Hematopoietic multipotent progenitor cell treated with erythropoietin and hydrocortisone succinate and interleukin-3 and kit ligand, for 15 days (in vitro differentiated cells): ENCODE measurements around the gene PKIB.
A peak's percentile ranks its signal among the peaks of the same experiment; 100 is the strongest.
"Not testable (repeated sequence)": the region's sequence is repeated elsewhere in the genome, so short reads cannot be mapped to it uniquely, and the experiment has no call there.

Source experiments
- DNase-seq: peaks from one replicate; pipeline ENCODE4 v3.0.0-alpha.2; 2015; ENCODE audit warnings: low spot score

PKIB gene

DNA sequence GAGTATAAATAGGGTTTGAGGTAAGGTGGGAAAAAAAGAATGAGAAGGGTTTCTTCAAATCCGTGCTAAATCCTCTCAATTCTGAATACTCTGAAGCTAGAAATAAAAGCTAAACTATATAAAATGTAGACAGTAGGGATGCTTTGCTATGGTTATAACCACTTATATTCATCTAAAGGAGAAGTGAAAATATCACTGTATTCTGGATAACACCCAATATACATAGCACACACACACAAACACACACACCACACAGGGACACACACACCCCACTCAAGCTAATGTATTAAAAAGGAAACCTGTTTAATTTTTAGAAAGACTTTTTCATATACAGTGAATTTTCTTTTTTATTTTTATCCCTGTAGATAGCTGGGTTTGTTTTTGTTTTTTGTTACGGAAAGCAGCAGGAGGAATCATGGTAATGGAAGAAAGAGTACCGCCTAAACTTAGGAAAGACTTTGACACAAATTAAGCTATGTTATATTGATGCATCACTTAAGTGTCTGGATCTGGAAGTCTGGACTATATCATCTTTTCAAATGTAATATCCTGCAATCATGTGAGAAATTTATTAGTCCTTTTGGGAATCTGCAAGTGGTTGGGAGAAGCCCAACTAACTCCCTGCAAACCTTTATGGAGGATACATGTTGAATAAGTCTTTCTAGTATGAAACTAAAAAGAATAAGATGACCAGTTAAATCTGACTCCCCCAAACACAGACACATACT lies 100.9 kb downstream of the PKIB start:
- DNase-seq = no peak

DNA sequence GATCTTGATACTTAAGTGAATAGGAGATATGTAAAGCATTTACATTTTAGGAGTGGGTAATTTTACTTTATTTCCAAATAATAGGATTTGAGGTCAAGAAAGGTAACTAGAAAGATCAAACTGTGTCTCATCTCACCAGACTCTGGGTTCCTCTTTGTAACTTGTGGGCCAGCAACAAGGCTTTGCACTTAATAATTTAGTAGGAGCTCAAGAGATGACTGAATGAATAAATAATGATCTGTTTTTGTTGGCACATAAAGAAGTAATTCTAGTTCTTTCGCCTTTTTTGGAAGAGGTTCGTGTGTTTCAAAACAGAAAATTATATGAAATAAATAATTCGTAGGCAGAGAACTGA lies 101.9 kb downstream of the PKIB start:
- DNase-seq = no peak

DNA sequence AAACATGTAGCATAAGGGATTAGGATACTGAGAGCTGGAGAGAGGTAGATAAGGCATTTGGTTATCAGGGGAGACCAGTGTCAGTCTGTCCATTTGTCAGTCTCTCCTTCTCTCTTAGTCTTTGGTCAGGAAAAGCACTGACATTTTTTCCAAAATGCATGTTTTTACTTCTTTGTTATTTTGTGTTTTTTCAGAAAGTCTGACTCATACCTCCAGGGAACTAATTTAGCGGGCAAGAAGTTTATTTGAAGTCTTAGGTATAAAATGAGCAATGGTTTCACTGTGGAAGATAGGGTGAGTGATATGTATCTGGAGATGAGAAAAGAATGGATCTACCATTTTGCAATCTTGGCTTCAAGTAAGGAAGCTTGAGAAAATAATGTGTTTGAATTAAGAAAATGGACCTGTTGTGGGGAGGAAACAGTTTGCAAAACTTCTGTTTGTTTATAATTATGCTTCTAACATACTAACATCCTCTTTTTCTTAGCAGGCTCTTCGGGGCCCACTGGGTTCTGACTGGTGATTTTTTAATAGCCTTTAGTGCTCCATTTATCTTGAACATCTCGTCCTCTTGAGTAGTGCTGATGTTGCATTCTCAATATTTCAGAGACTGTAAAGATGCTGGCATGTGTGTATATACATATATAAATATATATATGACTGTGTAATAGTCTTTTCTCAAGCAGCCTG lies 102.4 kb downstream of the PKIB start:
- DNase-seq = peak; percentile 34

DNA sequence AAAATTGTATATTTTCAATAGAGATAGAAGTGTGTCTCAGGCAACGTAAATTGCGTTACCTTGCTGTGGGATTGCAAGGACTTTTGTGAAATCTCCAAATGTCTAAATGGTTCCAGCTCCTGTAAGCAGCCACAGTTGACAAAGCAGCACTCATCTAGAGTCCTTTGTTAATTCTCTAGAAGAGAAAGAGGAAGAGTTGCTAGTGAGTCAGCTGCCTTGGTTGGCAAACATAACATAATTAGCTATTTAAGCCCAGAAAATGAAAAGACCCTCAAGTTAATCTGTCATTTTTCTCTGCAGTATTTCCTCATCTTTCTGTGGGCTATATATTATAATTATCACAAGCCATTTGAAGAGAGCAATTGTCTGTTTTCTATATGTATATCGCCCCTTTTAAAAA lies 102.9 kb downstream of the PKIB start:
- no peak for DNase-seq

DNA sequence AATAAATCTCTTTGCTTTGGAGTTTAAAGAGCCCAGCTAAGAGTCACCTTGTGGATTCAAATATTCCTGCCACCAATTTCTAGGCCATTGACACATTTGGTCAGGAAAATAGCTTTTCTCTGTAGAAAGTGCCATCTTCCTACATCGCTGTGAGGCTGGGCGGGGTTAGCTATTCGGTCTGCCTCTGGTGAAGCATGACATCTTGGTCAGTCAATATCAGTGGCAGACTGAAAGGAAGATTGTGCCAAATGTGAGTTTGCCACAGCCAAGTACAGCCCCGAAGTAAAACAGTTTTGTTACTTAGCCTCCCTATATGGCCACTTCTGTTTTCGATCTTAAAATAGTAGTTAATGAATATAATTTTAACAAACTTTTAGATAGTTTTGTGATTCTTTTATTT lies 103.9 kb downstream of the PKIB start:
- DNase-seq = peak; percentile 42

DNA sequence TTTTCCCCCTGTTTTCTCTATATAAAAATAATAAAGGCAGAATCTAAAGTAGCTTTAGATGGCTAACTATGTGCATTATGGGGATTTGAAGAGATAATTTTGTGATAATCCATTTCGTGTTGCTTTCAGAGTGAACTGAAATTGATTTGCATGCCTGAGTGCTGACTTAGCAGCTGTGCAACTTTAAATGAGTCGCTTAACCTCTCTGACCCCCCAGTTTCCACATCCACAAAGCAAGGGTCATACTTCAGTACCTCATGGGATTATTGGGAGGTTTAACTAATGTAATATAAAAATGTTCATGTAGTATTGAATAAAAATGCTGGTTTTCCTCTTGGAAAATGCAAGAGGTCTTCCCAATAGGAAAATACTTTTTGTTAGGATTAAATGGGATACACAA lies 105.5 kb downstream of the PKIB start:
- DNase-seq = no peak

DNA sequence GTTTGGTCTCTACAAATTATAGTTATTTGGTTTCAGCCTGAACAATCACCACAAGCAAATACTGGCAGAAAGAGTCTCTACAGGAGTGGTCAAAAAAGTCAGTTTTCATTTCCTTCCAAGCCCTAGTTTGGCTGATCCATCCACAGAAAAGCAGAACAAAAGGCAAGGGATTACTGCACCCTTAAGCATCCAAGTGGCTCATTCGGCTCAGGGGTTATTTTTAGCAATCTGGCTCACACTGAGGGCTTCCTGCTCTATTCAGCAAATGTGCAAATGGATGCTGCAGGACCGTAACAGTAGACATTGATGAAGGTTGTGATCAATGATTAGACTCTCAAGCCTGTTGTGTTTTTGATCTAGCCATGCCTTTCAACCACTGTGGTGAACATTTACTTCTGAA lies 107.1 kb downstream of the PKIB start:
- DNase-seq = no peak

DNA sequence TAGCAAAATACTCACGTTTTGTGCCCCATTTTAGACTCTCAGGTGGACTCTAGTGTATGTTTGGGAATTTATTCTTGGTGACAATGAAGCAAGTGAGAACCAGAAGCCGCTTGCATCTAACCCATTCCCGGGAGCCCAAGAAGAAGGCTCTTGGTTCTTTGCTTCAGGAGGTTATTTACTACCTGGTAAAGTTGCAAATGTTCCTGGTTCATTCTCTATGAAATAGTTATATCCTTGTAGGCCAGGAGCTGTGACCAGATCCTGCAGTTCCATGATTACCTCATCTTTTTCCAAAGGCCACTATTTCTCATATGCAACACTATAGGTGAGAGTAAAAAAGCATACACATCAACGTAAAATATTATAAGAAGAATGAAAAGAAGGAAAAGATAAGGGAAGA lies 108.4 kb downstream of the PKIB start:
- DNase-seq = no peak

DNA sequence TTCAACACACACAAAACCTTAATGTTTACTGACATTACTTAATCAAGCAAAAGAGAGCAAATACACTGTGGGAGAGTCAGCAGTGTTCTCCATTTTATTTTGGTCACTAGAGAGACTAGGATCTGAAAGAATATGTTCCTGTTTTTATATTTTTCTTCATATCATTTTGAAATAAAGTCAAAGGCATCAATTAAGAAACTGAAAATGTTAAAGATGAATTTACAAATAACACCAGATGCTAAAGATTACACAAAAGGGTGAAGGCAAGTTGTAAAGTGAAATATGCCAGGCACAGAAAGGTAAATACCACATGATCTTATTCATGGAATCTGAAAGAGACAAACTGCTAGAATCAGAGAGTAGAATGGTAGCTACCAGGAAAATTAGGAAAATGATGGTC lies 109.0 kb downstream of the PKIB start:
- no peak for DNase-seq

DNA sequence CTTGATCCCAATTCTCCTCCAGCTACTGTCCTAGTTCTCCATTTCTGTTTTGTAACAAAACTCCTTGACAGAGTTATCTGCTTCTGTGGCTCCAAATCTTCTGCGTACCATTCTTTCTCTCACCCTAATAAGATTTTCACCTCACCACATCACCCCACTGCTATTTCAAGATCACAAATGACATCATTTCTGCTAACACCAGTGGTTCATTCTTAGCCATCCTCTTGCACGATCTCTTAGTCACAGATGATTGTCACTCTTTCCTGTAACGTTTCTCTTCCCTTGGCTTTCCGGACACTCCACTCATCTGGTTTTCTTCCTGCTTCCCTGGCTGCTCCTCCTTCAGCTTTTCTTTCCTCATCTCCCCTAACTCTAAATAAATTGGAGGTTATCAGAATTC lies 112.5 kb downstream of the PKIB start:
- no peak for DNase-seq

DNA sequence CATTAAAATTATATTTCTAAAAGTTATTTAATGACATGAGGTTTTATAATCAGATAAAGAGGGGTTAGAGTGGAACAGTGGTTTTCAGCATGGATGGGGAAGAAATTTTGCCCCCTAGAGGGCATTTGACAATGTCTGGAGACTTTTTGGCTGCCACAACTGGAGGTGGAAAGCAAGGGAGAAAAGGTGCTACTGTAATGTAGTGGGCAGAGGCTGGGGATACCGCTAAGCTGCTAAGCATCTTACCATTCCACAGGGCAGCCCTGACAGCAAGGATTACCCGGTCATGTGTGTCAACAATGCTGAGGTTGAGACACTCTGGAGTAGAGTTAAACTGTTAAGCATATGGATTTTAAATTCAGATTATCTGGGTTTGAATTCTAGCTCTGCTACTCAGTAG lies 116.4 kb downstream of the PKIB start:
- peak; percentile 18 for DNase-seq

DNA sequence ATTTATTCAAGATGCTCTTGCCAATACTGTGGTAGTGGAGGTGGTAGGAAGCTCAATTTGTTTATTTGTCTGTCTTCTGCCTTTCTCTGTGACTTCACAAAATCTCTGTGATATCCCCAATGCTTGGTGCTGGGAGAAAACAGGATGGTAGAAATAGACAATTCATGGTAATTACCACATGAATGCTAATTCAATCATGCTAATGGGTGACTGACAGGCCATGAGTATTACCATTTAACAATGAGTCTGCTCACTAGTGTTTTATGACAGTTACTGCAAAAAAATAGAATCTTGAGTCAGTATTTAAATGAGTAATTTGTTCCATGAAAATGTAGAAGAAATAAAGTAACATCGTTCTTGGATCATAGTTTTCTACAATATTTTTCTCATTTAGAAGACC lies 117.0 kb downstream of the PKIB start:
- DNase-seq = no peak

DNA sequence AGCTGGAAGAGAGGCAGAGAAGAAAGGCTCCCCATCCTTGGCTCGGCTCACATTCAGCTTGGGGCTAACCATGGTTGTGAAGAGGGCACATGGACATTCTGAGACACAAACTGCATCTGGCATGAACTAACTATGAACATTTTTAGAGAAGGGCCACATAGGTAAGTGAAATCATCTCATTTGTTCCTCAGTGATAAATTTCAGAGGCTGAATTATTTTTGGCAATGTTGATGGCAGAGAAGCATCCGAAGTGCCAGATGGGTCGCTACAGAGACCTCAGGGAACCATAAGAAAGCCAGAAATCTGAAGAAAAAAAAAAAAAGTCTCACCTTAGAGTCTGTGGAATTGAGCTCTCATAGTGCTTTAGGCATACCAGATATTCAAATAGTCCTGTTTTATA lies 120.1 kb downstream of the PKIB start:
- no peak for DNase-seq

DNA sequence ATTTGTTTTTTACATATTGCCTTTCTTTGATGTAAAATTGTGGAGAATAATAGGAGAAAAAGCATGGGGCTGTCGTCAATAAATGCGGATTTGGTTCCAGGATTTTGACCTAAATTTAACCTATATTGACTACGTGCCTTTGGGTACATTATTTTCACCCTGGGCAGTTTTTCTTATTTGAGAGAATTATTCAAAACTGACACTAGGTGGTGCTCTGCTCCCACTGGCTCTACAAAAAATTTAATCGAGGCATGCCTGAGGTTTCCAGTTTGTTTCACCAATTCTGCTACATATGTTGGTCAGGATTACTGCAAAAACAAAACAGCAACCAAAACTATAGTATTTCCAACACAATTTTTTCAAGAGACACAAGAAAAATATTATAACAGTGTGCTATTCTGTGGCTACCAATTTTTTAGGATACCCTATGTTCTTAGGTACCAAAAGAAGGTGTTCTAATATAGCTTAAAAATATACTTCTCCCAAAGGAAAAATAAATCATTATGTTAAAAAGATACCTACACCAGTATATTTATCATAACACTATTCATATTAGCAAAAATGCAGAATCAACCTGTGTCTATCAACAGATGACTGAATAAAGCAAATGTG lies 120.7 kb downstream of the PKIB start:
- peak; percentile 31 for DNase-seq

DNA sequence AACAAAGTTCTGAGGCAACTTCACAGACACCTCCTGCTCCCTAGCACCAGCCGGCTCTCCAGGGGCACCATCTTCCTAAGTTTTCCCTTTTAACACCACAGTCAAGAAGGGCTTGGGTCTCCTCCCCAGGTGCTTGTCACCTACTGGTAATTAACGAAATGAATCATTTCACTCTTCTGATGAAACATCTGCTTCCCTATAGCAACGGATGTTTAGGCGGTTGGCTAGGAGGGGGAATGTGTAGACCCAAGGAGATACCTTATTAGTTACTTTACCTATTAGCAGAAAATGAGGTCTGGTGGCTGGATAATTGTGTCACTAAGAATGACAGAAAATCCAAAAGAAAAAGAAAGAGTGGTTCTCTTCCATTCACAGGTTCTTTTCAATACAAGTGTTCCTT lies 123.1 kb downstream of the PKIB start:
- DNase-seq = no peak

DNA sequence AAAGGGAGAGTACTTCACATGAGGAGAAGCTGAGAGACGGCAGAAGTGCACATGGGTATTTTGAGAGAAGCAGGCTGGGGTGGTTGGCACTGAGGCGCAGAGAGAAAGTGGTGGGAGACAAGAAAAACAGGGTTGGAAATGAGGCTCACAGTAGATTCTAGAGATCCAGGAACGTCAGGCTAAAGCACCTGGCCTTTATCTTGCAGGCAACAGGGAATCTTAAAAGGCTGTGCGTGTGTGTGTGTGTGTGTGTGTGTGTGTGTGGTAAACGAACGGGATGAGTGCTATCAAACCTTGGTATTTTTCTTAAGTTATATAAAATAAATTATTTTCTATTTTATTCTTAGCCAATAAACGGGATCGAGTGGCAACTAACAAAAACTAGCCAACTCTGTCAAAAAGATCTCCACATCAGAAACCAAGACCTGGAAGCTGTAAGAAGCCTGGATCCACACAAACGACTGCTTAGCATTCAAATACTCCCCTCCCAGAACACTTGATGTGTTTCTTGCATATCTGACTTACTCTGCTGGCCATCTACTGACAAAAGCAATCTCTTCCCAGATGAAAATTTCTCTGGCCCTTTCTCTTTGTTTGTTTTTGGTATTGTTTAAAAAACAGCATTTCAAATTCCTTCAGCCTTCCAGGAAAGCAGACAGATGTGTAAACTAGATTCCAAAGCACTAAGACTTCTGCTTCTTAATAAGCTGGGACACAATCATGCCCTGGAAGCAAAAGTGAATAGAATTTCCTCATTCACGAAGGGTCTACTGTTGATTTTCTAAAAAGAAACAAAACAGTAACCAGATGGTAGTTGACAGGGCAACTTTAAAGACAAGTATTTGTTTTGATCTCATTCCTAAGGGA lies 124.6 kb downstream of the PKIB start:
- DNase-seq = no peak

DNA sequence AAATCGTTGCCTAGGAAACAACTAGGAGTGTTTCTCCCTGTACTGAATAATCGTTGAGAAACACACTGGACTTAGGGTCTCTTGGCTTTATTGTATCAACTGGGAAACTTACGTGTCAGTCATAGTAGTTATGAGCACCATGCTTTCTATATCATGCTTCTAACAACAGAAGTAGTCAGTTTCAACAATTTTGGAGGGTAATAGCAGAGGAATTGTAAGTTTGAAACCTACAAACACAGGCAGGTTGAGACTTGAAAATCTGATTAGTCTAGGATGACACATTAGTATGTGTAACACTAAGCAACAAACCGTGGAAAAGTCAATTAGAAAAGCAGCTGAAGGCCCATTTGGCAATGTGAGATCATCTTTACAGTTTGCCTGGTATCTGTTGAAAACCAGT lies 125.4 kb downstream of the PKIB start:
- no peak for DNase-seq

DNA sequence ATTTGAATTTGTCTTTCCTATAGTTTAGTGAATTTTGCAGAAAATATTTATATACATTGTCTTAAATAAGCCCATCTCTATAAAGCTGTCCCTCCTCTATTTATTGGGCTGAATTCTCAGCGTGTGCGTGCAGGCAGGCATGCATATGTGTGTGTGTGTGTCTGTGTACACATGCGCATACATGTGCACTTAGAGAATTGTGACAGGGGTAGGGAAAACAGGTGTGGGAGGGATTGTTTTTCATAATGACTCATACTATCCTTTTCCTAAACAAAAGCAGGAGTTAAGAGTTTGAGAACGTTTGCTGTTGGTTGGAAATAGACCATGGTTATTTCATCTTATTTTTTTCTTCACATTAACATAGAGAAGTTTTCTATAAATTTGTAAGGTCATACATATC lies 126.0 kb downstream of the PKIB start:
- no peak for DNase-seq

DNA sequence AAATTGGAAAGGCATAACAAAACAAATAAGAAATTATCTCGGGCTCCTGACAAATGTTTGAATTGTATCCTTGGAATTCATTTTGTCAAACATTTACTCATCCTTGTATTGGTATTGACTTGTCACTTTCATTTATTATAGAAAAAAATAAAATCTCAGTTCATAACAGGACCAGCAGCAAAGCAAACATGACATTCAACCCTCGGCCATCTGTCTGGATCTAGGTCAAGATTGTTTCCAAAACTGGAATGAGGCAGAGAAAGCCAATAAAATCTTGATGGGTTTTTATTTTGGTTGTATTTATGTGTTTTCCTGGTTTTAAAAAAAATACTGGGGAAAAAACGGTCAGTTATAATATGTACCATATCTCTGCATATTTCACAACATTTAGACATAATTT lies 126.4 kb downstream of the PKIB start:
- DNase-seq = no peak

DNA sequence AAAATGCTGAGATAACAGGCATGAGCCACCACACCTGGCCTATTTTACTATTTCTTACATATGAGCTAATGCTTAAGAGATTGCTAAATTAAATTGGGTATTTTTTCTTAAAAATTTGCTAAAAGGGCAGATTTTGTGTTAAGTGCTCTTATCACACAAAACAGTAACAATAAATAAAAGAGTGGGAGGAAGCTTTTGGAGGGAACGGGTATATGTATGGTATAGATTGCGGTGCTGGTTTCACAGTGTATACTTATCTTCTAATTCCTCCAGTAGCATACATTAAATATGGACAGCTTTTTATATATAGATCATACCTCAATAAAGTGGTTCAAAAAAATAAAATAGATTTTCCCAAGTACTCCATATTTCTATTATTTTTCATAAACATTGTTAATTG lies 129.9 kb downstream of the PKIB start:
- DNase-seq = no peak

DNA sequence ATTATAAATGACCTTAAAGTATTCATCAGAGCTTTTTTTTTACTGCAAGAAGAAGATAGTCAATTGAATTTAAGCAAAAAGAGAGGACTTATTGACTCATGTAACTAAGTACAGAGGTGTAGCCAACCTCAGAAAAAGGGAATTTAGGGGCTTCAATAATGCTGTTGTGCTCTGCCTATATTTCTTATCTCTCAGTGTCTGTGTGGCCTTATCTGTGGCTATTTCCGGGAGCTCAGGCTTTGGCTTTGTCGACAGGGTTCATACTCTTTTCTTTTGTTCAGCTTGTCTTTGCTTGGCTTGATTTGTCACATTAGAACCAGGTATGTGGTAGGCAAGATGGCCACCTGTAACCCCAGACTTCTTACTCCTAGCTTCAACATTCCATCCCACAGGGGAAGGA lies 130.7 kb downstream of the PKIB start:
- no peak for DNase-seq

DNA sequence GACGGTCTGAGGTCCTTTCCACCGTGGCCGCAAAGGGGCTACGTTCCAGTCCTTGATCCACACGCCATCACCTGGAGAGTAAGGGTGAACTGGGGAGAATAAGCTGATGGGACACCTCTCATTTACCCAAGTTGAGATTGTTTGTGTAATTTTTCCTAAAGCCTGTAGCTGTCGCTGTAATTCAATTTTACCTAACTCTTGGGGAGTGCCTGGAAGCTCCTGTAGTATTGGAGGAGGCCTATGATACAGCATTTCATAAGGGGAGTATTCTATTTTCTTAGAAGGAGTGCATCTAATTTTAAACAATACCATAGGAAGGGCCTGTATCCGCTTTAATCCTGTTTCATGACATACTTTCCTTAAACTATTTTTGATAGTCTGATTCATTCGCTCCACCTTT lies 134.0 kb downstream of the PKIB start:
- not testable (repeated sequence) for DNase-seq

DNA sequence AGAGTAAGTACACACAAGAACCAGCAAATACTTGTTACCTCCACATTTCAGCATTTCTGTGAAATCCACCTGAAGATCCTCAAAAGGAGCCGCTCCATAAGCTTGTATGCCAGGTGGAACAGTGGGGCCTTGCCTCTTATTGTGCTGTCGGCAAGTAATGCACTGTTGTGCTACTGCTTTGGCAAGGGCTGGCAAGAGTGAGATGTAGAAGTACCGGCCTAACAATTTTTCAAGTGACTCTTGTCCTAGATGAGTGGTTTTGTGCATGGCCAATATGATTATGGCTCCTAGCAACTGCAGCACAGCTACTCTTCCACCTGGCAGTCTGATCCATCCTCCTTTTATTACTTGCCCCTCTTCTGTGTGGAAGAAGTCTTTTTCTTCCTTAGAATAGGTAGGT lies 134.7 kb downstream of the PKIB start:
- DNase-seq = not testable (repeated sequence)
